GM18507 (cell line): Measurements from ENCODE around the gene CRYBG2.

Experiments used
- DNase-seq: peaks from one replicate; pipeline ENCODE4 v3.0.0; 2011; ENCODE audit warnings: low read depth; ENCODE audit not compliant: insufficient read length; ENCODE audit errors: extremely low spot score
- FAIRE-seq: peaks from 2 replicates; lab custom pipeline; 2011; peaks lifted over from hg19 to GRCh38; lab: Jason Lieb, UNC

CRYBG2 gene

GRCh38 chr1:26274801-26275425, 79.0 kb downstream of the CRYBG2 start:
- no peak for FAIRE-seq
- DNase-seq = no peak
